WI38 (cell line): ENCODE data around the gene MYPN.

Experiments used
- H3K4me3 ChIP-seq: 2 replicates; pipeline ENCODE4 v1.5.1; 2011; ENCODE audit warnings: low read depth, mild to moderate bottlenecking, control low read depth, low read length
- CTCF ChIP-seq: IDR thresholded peaks from 2 replicates; pipeline ENCODE4 v1.5.1; 2012; ENCODE audit warnings: low read depth, mild to moderate bottlenecking, control low read depth, low read length

Gene MYPN

GRCh38 chr10:68133523-68133922 lies 24.2 kb downstream of the MYPN start:
- H3K4me3 ChIP-seq, result no peak overlapping the region

DNA sequence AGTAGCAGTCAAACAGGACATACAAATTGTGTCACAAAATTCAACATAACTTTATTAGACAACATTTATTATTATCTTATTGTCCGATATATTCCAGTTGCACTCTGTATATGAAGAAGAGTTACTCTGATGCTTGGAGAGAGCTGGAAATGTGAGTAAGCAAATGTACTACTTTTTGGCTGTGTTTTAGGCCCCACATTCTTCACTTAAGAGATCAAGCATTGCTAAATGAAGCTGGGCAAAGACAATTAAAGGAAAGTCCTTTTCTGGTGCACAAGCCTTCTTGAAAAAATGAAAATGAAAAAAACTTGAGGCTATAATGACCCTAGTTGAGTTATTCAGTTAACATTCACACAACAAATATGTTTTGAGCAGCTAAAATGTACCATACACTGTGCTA lies 26.1 kb downstream of the MYPN start:
- H3K4me3 ChIP-seq, result no peak overlapping the region
- TF ChIP-seq CTCF, result no peak

More at GRCh38 chr10:68133523-68133922, 24.2 kb downstream of the MYPN start:
- TF ChIP-seq CTCF, result no peak

DNA sequence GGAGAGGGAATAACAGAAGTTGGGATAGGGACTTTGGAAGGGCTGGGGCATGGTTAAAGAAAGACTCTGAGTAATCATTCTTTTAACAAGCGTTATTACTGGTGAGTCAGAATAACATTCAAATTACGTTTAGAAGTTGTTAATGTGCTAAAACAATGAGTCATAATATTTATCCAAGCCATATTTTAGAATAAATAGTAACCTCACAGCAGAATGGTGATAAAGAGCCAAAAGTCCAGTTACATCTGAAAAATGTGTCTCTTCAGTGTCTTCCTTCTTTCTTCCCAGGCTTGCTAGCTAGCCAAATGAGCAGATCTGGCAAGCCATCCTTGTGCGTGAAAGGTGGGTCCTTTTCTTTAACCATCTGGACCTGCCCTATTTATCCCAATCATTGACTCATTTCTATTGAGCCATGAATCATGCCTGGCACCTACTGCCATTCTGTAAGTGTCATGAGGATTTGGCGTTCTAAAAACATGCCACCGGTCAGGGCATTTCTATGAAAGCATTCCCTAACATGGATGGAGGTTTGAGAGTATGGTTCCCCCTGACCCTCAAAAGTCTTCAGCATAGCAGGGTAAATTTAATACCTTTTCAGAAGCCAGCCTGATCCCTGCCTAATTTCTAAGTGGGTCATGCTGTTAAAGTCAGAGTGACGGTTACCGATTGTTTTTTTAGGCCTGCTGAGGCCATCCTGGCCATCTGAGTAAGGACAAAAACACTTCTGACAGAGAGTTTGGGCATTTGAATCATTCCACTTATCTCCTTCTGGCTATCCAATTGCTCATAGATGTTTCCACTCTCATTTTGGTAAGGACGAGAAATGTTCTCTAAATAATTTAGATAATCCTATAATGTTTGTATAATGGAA lies 26.9 kb downstream of the MYPN start:
- TF ChIP-seq CTCF, result no peak
- H3K4me3 ChIP-seq, result peak overlapping the region; percentile 17; the same call in 1 of the 2 replicates

GRCh38 chr10:68137171-68137570 lies 27.9 kb downstream of the MYPN start:
- no peak overlapping the region for H3K4me3 ChIP-seq

DNA sequence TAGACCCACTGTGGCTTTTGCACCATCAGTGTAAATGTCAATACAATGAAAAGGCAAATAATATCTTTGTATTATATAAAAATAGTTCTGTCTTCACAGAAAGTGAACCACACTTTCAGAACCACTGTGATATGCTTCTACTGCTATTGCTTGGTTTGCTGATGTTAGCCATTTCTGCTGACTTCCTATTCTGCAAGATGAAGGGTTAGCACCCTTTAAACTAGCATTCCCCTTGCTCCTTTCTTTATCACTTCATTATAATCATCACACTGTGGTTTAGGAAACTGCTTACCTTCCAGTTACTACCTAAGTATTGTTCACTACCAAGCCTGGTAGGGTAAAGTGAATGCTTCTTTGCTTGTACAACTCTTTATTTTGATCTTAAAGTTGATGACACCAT lies 29.2 kb downstream of the MYPN start:
- TF ChIP-seq CTCF, result no peak
- H3K4me3 ChIP-seq, result no peak overlapping the region

More at GRCh38 chr10:68137171-68137570, 27.9 kb downstream of the MYPN start:
- no peak for TF ChIP-seq CTCF

DNA sequence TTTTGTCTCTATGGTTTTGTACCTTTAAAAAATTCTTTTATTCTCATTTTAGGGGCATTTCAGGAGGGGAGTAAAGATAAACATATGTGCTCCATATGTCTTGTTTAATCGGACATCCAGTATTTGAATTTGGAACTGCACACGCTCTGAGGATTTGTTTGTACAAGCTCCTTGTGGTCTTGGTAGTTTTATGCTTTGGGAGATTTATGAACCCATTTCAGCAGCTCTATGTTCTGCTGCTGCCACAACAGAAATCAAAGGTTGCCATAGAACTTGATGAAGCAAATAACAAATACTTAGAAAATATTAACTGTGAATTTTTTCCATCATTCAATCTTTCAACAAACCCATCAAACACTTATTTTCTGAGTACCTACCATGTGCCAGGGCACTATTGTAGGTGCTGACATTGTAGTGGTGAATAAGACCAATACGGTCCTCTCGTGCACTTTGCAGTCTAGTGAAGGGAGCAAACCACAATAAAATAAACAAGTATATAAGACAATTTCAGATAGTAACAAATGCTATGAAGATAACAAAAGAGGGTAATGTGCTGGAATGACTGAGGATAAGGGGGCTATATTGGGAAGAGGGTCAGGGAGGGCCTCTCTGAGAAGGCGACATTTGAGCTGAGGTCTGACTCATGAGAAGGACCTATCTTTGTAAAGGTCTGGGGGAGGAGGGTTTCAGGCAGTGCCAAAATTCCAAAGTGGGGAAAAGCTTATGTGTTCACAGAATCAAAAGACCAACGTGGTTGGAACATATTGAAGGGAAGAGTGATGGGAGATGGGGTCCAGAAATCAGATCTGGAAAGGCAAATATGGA lies 30.4 kb downstream of the MYPN start:
- TF ChIP-seq CTCF, result no peak
- no peak overlapping the region for H3K4me3 ChIP-seq

GRCh38 chr10:68142761-68143160 lies 33.5 kb downstream of the MYPN start:
- TF ChIP-seq CTCF, result no peak
- no peak overlapping the region for H3K4me3 ChIP-seq
